H1 (cell line): ENCODE data around the gene NAA16. TPM values are rescaled to one million over a fixed set of nuclear protein-coding genes. Genes with fewer than 3 reads are reported as not detected.

Experiments used
- CTCF ChIA-PET: fragments of 300-600 bp; sonication (Branson Sonifier 250); formaldehyde crosslinking; loops from one replicate; lab custom pipeline; 2021; ENCODE audit not compliant: partially characterized antibody; lab: Charles Lee
- POLR2A ChIA-PET: fragments of 300-600 bp; sonication (Branson Sonifier 250); formaldehyde crosslinking; loops from one replicate; lab custom pipeline; 2021; ENCODE audit warnings: inconsistent platforms; ENCODE audit not compliant: partially characterized antibody; lab: Charles Lee
- DNase-seq, 2 experiments: peaks; one replicate each; pipeline versions ENCODE4 v3.0.0 to v3.0.0-alpha.2; 2010 to 2022; ENCODE audit warnings: low spot score in 2 of 2, low read depth in 1 of 2, mixed read lengths in 1 of 2
- FAIRE-seq: peaks from 2 replicates; lab custom pipeline; 2011; peaks lifted over from hg19 to GRCh38; lab: Jason Lieb, UNC
- H2AFZ ChIP-seq: 2 replicates; pipeline ENCODE4 v1.8.1; 2012; ENCODE audit warnings: low read length, inconsistent platforms
- H2AK5ac ChIP-seq: 2 replicates; pipeline ENCODE4 v1.6.1; 2013; ENCODE audit warnings: low read depth, low read length
- H2BK120ac ChIP-seq: replicated peaks from 2 replicates; pipeline ENCODE3; 2013; ENCODE audit warnings: low read depth, low read length, inconsistent platforms
- H2BK12ac ChIP-seq: 2 replicates; pipeline ENCODE4 v1.6.1; 2013; ENCODE audit warnings: low read depth, low read length
- H2BK15ac ChIP-seq: 2 replicates; pipeline ENCODE4 v1.6.1; 2013; ENCODE audit warnings: low read length
- H2BK20ac ChIP-seq: 2 replicates; pipeline ENCODE4 v1.6.1; 2013; ENCODE audit warnings: low read length
- H2BK5ac ChIP-seq: 2 replicates; pipeline ENCODE4 v1.6.1; 2013; ENCODE audit warnings: low read depth, low read length
- H3K14ac ChIP-seq: 2 replicates; pipeline ENCODE4 v1.6.1; 2013; ENCODE audit warnings: inconsistent platforms; ENCODE audit not compliant: insufficient read length
- H3K18ac ChIP-seq: 2 replicates; pipeline ENCODE4 v1.6.1; 2013; ENCODE audit warnings: low read length; ENCODE audit errors: extremely low read depth
- H3K23ac ChIP-seq: 2 replicates; pipeline ENCODE4 v1.6.1; 2013; ENCODE audit warnings: inconsistent platforms; ENCODE audit not compliant: insufficient read length
- H3K23me2 ChIP-seq: 2 replicates; pipeline ENCODE4 v1.6.1; 2013; ENCODE audit warnings: low read depth, low read length
- H3K27ac ChIP-seq: 2 replicates; pipeline ENCODE4 v1.6.1; 2011; ENCODE audit warnings: low read depth, low read length, inconsistent platforms
- H3K27me3 ChIP-seq, 4 experiments: replicated peaks in 1 of 4; 1 replicate in 1 of 4; 2 replicates in 3 of 4; pipeline versions ENCODE4 v1.6.1 to v1.8.1; 2011 to 2013; ENCODE audit warnings: low read length in 3 of 4, mild to moderate bottlenecking in 3 of 4, inconsistent platforms in 2 of 4, mixed read lengths in 2 of 4, moderate library complexity in 1 of 4; ENCODE audit not compliant: control insufficient read depth in 3 of 4, insufficient read depth in 3 of 4; ENCODE audit errors: extremely low read depth in 1 of 4
- H3K36me3 ChIP-seq, 4 experiments: 2 replicates each; pipeline versions ENCODE4 v1.6.1 to v1.8.1; 2011 to 2013; ENCODE audit warnings: mild to moderate bottlenecking in 4 of 4, low read length in 3 of 4, moderate library complexity in 2 of 4, control low read depth in 1 of 4, inconsistent platforms in 1 of 4; ENCODE audit not compliant: insufficient read depth in 4 of 4, control insufficient read depth in 2 of 4
- H3K4ac ChIP-seq: replicated peaks from 2 replicates; pipeline ENCODE3; 2013; ENCODE audit warnings: low read length, low read depth, mixed read lengths, inconsistent platforms; ENCODE audit not compliant: insufficient read length
- H3K4me1 ChIP-seq, 4 experiments: replicated peaks in 1 of 4; 1 replicate in 1 of 4; 2 replicates in 3 of 4; pipeline versions ENCODE4 v1.6.1 to v1.8.1; 2011 to 2013; ENCODE audit warnings: low read length in 3 of 4, inconsistent platforms in 2 of 4, mixed read lengths in 1 of 4; ENCODE audit not compliant: insufficient read depth in 4 of 4, control insufficient read depth in 3 of 4
- H3K4me2 ChIP-seq, 2 experiments: 2 replicates each; pipeline versions ENCODE4 v1.6.1 to v1.8.1; 2011 to 2013; ENCODE audit warnings: low read depth in 2 of 2, low read length in 2 of 2, control low read depth in 1 of 2, inconsistent platforms in 1 of 2, mild to moderate bottlenecking in 1 of 2; ENCODE audit not compliant: insufficient read depth in 1 of 2
- H3K4me3 ChIP-seq, 4 experiments: fragments of 200-600, 300-600 bp in 1 of 4; sonication (generic), shearing (Covaris generic), sonication (Bioruptor Twin) in 1 of 4; 2 replicates each; pipeline versions ENCODE4 v1.5.1 to v1.8.1; 2011 to 2016; ENCODE audit warnings: low read length in 4 of 4, low read depth in 3 of 4, control low read depth in 2 of 4, inconsistent platforms in 2 of 4, mild to moderate bottlenecking in 2 of 4, mixed read lengths in 1 of 4, moderate library complexity in 1 of 4; ENCODE audit not compliant: insufficient read depth in 2 of 4; ENCODE audit errors: extremely low read depth in 1 of 4
- H3K56ac ChIP-seq: replicated peaks from 2 replicates; pipeline ENCODE3; 2013; ENCODE audit warnings: low read depth, mild to moderate bottlenecking, mixed read lengths, low read length, inconsistent platforms; ENCODE audit not compliant: insufficient read length
- H3K79me1 ChIP-seq: 2 replicates; pipeline ENCODE4 v1.6.1; 2013; ENCODE audit warnings: low read depth, low read length, control low read depth
- H3K79me2 ChIP-seq, 2 experiments: 2 replicates each; pipeline versions ENCODE4 v1.6.1 to v1.8.1; 2012 to 2013; ENCODE audit warnings: low read length in 2 of 2, mild to moderate bottlenecking in 2 of 2, inconsistent platforms in 1 of 2; ENCODE audit not compliant: insufficient read depth in 2 of 2, control insufficient read depth in 1 of 2
- H3K9ac ChIP-seq, 4 experiments: replicated peaks in 1 of 4; 1 replicate in 1 of 4; 2 replicates in 3 of 4; pipeline versions ENCODE4 v1.6.1 to v1.8.1; 2011 to 2013; ENCODE audit warnings: low read depth in 3 of 4, low read length in 3 of 4, control low read depth in 2 of 4, mild to moderate bottlenecking in 2 of 4, moderate library complexity in 2 of 4, inconsistent platforms in 1 of 4; ENCODE audit errors: extremely low read depth in 1 of 4
- H3K9me3 ChIP-seq, 2 experiments: 2 replicates each; pipeline versions ENCODE4 v1.6.1 to v1.8.1; 2012 to 2013; ENCODE audit warnings: mild to moderate bottlenecking in 2 of 2, moderate library complexity in 2 of 2, control low read depth in 1 of 2, inconsistent platforms in 1 of 2, low read depth in 1 of 2, low read length in 1 of 2, mixed read lengths in 1 of 2; ENCODE audit not compliant: insufficient read depth in 2 of 2
- H4K20me1 ChIP-seq, 2 experiments: replicated peaks in 1 of 2; 2 replicates each; pipeline versions ENCODE3 to v1.8.1; 2011 to 2013; ENCODE audit warnings: inconsistent platforms in 2 of 2, low read length in 2 of 2, mild to moderate bottlenecking in 1 of 2; ENCODE audit not compliant: insufficient read depth in 2 of 2, control insufficient read depth in 1 of 2
- H4K5ac ChIP-seq: 2 replicates; pipeline ENCODE4 v1.6.1; 2013; ENCODE audit warnings: low read length, low read depth, mixed read lengths, inconsistent platforms; ENCODE audit not compliant: insufficient read length
- H4K8ac ChIP-seq: 2 replicates; pipeline ENCODE4 v1.8.0; 2013; ENCODE audit warnings: mild to moderate bottlenecking, moderate library complexity, low read length, inconsistent platforms; ENCODE audit not compliant: insufficient read depth; ENCODE audit errors: extremely low read depth
- H4K91ac ChIP-seq: replicated peaks from 2 replicates; pipeline ENCODE3; 2013; ENCODE audit warnings: low read length, mixed read lengths, inconsistent platforms; ENCODE audit not compliant: insufficient read length
- WGBS, 2 experiments: shearing (Covaris generic) in 1 of 2; methylation state at CpG; one replicate each; pipeline versions ENCODE4 v1.1.6 to v1.1.7; 2013 to 2015; ENCODE audit warnings: low lambda C conversion rate in 2 of 2, mixed read lengths in 2 of 2, inconsistent platforms in 1 of 2, low coverage in 1 of 2, missing lambda C conversion rate in 1 of 2; ENCODE audit not compliant: insufficient replicate concordance in 2 of 2, insufficient coverage in 1 of 2, insufficient read length in 1 of 2; ENCODE audit errors: extremely low coverage in 1 of 2, missing lambda C conversion rate in 1 of 2; 5-methylcytosine and 5-hydroxymethylcytosine counted together
- polyA plus RNA-seq, 7 experiments: library from polyadenylated mRNA; depleted of rRNA in 3 of 7; stranded (reverse) in 5 of 7; unstranded in 2 of 7; fragments of >200 nt in 5 of 7; fragments of 200-250 nt in 2 of 7; gene quantifications; 1 replicate in 5 of 7; 2 replicates in 1 of 7; 4 replicates in 1 of 7; pipeline versions ENCODE4 v1.2.1 to v1.2.3, GENCODE V29; 2011 to 2013; ENCODE audit warnings: missing spikeins in 2 of 7, mixed read lengths in 2 of 7
- total RNA-seq: library from RNA; stranded (reverse); fragmentation: NEBNext Ultra II Directional; extraction: Animal tissue kit (Norgen Biotek cat#: 25700); gene quantifications from 2 replicates; pipeline ENCODE4 v1.2.1, GENCODE V29; 2021

Gene NAA16
- total and polyA plus RNA-seq, 2 of the 8 experiments (the other 6 are each of a cell fraction or from before 2014, with no cell fraction given): 11.4 to 40.0 TPM

- Histone ChIP-seq H2AFZ (no peak overlapping the region), H3K18ac (no peak overlapping the region), H2BK12ac (no peak overlapping the region), H3K14ac (no peak overlapping the region), H3K9me3 (no peaks in the 10 kb centered on the region), H4K5ac (no peak overlapping the region), H3K56ac (no peak overlapping the region), H3K23me2 (peaks cover 3% of the 10 kb centered on the region; the same call in 1 of the 2 replicates), H2BK120ac (no peak overlapping the region), H2BK5ac (no peak overlapping the region), H3K79me1 (no peaks in the 10 kb centered on the region), H3K9ac (no peak overlapping the region), H2AK5ac (no peak overlapping the region), H3K79me2 (no peaks in the 10 kb centered on the region), H3K4me1 (peaks cover 0 to 4% (median 0%) of the 10 kb centered on the region in 4 experiments; a peak in 1 of 7 replicates), H3K27me3 (peaks cover 0 to 4% (median 0%) of the 10 kb centered on the region in 4 experiments; a peak in 1 of 7 replicates), H3K23ac (no peak overlapping the region), H4K8ac (no peak overlapping the region), H4K91ac (no peak overlapping the region), H3K4ac (no peak overlapping the region), H2BK15ac (no peak overlapping the region), H3K4me3 (no peak overlapping the region), H3K36me3 (no peaks in the 10 kb centered on the region), H3K27ac (no peak overlapping the region), H3K4me2 (no peak overlapping the region), H2BK20ac (no peak overlapping the region), H4K20me1 (no peaks in the 10 kb centered on the region)
- 70% methylated on average over 11 of the region's 22 CpGs; no CpG with 5 or more reads in 1 of the 2 experiments for WGBS, 2 experiments
- no peak for DNase-seq
- FAIRE-seq: no peak
- CTCF ChIA-PET: no interaction called here
- POLR2A ChIA-PET: no interaction called here
Observed at GRCh38 chr13:41426047-41426446, 115.0 kb downstream of the NAA16 start.
